Activated effector memory CD4-positive, alpha-beta T cell treated with Interleukin-2 at 50 U/mL for 16 hours (primary cell): ENCODE measurements around the gene VSTM5.
"Not testable (repeated sequence)": the region's sequence is repeated elsewhere in the genome, so short reads cannot be mapped to it uniquely, and the experiment has no call there.

Experiments used
- DNase-seq: peaks from one replicate; pipeline ENCODE4 v3.0.0-alpha.2; 2020

Gene VSTM5, protein sequence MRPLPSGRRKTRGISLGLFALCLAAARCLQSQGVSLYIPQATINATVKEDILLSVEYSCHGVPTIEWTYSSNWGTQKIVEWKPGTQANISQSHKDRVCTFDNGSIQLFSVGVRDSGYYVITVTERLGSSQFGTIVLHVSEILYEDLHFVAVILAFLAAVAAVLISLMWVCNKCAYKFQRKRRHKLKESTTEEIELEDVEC

DNA sequence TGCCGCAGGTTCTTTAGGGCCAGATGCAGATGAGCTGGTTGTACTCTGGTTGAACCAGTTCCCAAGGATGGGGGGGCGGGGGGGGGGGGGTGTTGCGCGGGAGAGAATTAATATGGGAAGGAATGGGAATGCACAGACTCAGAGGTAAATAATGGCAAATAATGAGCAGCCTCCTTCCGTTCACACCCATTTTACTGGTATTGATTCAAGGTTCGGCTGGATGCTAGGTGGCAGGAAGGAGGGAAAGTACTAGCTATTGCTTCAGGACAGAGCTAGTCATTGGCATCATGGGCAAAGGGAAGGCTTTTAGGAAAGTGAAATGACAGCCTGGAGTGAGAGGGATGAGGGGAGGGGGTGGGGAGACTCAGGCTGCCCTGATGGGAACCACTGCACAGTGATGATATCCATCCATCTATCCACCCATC is at the start of gene VSTM5:
Gene VSTM5 (minus strand): TSS at position 25 of the 425 bp plus-strand sequence. CDS start 116 bp downstream, outside the sequence.
- DNase-seq: no peak

DNA sequence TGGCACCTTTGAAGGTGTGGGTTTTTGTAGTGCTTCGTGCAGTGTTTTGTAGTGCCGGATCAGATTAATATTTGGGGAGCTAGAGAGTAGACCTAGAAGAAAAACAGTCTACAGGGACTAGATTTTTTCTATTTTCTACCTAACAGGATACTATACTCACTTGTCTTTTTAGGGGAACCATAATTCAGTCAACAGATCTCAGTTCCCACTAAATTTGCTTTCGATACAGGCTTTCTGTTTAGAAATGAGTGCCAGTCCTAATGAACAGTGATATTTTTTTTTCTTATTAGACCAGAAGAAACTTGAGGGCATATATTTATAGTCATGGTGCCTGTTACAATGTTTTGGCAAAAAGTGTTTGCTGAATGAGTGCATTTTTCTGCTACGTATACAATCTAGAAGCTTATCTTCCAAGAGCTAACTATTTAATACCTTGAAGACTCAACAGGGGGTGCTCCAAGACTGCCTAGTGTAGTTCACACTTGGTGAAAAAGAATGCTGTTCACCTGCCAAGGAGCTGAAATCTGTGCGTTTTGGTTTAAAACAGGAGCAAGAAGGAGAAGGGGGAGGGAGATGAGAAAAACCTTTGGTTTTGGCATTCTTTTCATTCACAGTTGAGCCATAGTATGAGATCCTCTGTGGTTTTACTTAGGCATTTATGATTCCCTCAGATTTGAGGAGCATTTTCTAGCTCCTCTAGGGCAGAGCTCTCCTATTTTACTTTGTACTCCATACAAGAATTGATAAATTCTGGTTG is 44.9 kb upstream of the VSTM5 start:
- no peak for DNase-seq

DNA sequence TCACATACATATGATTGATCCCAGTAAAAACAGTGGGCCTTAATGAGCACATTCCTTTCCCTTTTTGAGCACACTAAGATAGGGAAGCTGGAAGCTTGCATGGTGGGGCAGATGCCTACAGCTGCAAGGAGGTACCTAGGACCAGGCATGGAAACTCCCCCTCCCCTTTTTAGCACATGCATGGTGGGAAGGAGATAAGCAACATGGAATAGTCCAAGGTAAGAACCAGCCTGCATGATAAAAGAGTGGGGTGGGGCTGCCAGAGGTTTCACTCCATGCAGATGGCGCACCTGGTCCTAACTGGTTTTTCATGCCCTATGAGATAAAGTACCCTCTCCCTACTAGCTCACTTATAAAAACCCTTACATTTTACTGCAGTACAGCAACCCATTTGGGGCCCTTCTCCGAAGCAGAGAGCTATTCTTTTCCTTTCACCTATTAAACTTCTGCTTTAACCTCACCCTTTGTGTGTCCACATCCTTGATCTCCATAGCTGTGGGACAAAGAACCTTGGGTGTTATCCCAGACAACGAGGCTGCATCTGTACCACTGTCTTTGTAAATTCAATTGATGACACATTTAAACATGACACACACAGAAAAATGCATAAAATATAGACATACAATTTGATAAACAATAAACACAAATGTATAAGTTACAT is 40.1 kb upstream of the VSTM5 start:
- no peak for DNase-seq

DNA sequence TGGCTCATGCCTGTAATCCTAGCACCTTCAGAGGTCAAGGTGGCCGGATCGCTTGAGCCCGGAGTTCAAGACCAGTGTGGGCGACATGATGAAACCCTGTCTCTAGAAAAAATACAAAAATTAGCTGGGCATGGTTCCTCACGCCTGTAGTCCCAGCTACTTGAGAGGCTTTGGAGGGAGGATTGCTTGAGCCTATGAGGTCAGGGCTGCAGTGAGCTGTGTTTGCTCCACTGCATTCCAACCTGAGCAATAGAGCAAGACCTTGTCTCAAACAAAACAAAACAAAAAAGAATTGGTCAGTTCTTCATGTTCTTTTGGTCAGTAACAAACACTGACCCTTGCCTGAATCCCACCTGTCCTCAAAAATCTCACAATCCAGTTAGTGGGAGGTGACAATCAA is 36.7 kb upstream of the VSTM5 start:
- no peak for DNase-seq

DNA sequence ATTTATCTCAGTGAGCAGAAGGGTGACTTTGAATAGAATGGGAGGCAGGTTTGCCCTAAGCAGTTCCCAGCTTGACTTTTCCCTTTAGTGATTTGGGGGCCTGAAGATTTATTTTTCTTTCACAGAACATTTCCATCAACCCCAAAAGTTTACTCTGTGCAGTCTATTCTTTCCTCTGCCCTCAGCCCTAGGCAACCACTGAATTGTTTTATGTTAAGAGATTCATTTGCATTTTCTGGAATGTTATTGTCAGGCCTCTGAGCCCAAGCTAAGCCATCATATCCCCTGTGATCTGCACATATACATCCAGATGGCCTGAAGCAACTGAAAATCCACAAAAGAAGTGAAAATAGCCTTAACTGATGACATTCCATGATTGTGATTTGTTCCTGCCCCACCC is 28.7 kb upstream of the VSTM5 start:
- not testable (repeated sequence) for DNase-seq

DNA sequence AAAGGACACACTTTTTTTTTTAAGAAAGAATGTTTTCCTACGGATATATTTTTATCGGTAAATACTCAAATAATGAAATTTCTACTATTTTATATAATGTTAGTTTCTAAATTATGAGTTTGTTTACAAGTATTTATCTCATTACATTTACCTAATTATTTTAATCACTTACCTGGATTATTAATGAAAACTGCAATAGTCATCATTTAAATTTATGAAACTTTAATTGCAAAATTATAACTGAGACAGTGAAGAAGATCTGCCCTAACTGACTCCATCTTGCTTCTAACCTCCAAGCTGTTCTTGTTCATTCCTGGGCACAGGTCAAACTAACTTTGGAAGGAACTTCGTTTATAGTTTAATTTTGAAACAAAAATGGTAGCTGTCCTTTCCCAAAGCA is 25.2 kb upstream of the VSTM5 start:
- DNase-seq: no peak

DNA sequence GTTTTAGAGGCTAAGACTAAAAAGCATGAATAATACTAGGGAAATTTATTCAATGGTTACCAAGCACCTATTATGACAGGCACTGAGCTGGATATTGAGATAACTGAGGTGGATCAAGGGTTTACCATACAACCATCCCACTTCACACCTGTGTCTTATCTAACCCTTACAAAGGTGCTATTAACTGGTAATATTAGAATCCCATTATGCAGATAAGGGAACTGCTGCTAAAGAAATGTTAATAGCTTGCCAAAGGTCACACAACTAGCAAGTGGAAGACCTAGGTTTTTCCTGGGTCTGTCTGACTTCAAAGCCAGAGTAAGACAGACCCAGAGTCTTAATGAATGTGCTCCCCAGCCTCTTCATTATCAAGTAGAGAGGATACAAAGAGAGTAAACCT is 21.1 kb upstream of the VSTM5 start:
- DNase-seq: no peak

DNA sequence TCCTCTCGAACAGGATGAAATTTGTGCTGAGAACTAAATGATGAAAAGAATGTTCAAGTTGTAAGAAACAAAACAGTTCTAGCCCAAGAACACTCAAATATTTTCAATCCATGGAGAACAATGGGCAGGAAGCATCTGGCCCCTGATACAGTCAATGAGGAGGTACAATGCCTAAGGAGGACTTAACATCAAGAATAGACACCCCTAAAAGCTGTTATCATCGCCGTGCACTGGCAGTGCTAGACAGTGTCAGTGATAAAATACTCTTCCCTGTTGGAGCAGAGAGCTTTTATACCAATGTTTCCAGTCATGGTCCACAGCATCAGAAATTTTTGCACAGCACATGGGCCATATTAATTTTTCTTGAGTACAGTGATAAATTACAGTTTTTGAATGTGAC is 20.2 kb upstream of the VSTM5 start:
- DNase-seq: no peak

DNA sequence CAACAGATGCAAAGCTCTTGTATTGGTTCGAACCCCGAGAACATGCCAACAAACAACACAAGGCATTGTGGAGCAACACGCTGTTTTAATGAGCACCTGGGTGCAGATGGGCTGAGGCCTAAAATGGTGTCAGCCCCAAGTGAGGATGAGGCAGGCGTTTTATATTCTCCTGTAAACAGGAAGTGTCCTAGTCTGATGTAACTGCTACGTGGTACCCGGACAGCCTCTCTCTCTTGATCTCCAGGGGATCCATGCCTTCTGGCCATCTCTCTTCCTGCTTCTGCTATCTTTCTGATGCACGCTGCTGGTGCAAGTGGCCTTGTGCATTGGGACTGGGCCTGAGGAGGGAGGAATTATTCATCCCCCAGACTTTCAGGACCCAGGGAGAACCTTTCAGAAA is 19.4 kb upstream of the VSTM5 start:
- DNase-seq: no peak

DNA sequence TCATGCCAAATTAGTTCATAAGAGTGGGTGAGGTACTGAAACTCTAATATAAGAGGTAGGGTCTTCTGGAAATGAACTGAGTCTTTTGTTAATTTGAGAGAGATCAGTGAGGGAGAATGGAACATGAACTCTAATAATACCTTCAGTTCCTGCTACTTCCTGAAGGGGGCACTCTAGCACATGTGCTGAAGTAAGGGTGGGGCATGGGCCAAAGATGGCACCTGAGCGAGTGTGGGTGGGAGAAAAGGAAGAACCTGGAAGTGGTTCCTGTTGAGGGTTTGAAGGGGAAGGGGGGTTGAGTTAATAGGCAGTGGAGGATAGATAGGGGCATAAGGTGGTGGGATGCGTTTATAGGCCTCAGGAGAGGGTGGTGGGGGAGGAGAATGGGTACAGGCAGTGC is 18.0 kb upstream of the VSTM5 start:
- not testable (repeated sequence) for DNase-seq

DNA sequence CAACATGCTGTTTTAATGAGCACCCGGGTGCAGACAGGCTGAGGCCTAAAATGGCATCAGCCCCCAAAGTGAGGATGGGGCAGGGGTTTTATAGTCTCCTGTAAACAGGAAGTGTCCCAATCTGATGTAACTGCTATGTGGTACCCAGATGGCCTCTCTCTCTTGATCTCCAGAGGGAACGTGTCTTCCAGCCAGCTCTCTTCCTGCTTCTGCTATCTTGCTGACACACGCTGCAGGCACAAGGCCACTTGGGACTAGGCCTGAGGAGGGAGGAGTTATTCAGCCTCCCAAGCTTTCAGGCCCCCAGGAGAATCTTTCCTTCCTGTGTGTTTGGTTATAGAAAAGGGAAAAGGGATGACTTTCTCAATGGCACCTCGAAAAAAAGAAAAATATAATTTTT is 11.4 kb upstream of the VSTM5 start:
- DNase-seq: no peak

DNA sequence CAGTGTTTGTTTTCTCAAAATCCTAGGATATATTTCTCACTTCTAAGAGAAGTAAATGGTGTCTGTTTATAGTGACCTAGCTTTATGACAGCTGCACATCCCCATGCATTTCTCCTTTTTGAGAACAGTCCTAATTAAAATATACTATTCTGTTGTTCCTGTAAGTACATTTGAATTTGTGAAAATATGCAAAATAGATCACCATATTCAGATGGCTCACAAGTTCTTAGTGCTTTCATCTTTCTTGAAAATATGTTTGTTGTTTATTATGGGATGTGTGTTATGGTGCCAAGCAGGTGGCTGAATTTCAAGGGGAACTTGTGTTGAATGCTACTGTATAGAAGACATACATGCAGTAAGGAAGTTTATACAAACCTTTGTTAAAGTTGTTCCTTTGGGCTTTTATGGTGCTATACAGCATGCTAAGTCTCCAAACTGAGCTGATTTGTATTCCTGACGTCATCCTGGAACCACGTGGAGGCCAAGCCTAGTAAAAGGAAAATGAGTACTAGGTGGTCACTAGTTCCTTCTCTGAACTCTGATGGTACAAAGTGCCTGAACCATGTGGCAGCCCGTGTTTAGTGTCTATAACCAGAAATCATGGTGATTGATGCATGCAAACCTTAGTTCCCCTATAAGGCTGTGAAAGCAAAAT is 7.8 kb upstream of the VSTM5 start:
- no peak for DNase-seq

DNA sequence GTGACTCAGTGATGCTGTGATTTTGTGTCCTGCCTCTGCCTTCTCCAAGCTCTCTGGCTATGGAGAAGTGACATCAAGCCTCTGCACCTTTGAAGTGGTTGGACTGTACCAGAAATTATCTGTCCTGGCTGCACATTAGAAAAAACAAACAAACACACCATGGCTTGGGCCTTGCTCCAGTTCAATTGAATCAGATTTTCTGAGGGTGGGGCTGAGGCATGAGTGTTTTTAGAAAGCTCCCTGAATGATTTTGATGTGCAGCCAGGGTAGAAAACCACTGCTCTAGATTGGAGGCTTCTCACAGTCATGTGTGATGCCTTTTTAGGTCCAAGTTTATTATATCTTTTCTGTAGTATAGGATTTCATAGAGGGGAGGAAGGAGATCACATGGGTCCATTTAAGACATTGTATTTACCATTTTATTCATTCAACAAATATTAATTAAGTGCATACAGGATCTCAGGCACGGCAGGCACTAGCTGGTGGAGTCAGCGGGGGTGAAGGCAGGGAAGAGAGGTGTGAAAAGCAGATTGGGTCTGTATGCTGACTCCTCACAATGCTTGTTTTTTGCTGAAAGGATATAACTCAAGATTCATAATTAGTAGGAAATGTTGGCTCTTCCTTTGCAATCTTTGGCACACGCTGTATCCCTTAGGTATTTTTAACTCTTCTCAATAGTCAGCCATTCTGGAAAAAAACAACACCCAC is 7.1 kb upstream of the VSTM5 start:
- no peak for DNase-seq

DNA sequence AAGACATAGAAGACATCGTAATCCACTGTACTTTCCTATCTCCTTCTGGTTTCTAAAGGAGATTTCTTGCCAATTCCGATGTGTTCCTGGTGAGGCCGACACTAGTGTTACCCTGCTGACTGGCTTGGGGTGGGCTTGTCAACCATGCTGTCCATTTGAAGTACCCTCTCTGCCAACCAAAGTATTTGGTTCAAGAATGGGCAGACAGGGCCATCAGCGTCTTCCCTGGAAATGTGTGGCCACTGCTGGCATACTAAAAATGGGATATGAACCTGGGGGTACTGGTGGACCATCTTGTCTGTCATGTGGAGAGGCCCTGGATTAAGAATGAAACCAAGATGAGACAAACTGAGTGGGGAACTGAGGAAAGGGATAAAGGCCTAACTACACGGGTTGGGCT is 1.8 kb upstream of the VSTM5 start:
- DNase-seq: no peak

DNA sequence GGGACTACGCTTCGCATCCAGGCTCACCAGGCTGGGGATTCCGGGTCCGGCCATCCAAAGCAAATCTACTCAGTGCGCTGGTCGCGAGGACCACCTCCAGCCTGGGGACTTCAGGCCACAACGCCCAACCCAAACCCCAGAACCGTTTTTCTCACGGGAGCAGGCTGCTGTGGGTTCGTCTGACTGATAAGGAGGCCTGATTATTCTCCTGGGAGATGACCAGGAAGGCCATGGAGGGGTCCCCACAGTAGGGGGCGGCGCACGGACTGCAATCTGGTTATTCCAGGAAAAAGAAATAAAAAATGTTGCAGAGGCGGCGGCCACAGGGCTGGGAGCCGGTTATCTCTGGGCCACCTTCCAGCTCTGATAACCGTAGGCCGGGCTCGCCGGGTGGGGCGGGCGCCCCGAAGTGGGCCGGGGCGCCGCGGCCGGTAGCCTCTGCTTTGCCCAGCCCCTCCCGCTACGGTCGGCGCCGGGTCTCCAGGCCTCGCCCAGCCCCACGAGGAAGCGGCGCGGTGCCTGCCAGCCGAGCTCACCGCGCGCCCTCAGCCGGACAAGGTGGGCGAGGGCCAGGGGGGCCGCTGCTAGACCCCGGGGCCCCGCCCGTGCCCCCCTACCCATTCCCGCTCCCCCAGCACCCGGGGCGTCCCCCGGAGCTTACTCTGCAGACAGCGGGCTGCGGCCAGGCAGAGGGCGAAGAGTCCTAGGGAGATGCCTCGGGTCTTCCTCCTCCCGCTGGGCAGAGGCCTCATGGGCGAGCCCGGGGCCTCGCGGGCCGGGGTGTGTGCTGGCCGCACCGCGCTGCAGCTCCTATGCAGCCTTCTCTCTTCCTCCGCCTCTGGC is 446 bp downstream of the VSTM5 start:
- DNase-seq: no peak

DNA sequence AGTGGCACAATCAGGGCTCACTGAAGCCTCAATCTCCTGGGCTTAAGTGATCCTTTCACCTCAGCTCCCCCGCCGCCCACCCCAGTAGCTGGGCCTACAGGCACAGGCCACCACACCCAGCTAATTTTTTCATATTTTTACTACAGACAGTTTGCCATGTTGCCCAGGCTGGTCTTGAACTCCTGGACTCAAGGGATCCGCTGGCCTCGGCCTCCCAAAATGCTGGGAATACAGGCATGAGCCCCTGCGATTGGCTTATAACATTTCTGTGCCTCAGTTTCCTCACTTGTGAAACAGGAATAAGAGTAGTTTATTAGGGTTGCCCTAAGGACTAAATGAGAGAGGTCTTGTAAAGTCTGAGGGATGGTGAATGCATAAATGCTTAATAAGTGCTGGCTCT is 1.2 kb downstream of the VSTM5 start:
- no peak for DNase-seq

DNA sequence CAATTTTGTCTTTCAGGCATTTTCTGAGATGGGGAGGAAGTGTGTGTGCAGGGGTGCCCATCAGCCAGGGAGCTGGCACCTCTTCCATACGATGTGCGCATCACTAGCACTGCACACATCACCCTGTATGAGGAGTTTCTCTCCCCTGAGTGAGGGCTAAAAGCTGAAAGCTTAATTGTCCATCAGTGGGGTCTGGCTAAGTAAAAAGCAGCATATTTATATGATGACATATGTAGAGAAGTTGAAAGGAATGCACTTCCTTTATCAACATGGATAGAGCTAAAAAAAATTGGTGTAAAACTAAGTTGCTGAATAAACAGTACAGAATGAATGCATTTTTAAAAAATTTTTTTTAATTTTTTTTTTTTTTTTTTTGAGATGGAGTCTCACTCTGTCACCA is 4.0 kb downstream of the VSTM5 start:
- DNase-seq: no peak

DNA sequence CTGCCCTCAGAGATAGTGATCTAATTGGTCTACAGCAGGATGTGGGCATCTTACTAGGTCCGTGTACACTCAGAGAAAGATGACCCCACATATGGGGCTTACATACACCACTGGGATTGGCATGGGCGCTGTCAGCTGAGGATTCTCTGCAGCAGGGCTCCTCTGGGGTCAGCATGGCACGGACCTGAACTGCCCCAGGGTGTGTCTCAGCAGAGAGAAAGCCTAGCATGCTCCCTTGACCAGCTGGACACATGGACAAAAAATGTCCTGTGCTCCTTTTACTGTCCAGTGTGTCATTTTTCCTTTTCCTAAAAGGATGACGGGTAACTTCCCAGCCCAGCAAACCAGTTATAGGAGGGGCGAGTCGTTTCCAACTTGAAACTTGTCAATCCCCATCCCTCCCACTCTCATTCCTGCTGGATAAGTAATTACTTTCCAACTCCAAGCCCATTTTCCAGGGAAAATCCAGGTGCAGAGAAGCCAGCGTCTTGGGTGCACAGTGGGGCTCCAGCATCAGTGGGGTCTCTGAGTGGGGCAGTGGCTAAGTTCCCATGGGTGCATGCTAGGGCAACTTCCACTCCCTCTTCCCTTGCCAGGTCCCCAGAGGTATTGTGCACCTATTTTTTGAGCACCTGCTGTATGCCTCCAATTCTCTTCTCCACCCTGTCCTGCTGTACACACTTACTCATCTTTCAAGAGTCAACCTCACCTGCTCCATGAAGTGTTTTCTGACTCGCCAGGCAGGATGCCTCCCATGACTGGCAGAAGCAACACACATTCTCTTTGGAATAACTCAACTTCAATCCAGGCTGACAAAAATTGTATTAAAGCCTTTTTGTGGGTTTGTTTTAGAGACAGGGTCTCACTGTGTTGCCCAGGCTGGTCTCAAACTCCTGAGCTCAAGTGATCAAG is 5.0 kb downstream of the VSTM5 start:
- DNase-seq: no peak

DNA sequence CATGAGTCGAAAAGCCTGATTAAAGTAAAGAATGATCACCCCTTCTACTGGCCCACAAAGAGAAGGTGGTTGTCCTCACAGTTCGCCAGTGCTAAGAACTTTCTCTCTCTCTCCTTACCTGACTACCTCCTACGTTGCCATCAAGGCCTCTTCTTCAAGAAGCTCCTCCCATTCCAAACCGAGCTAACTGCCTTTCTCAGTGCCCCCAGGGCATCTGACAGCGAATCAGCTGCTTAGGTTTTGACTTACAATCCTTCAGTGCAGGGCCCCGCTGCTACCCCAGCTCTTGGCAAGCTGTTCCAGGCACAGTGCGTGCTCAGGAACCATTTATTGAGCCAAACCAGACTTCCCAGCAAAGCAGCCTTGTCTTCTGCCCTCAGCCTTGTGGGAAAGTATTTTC is 5.8 kb downstream of the VSTM5 start:
- DNase-seq: no peak

DNA sequence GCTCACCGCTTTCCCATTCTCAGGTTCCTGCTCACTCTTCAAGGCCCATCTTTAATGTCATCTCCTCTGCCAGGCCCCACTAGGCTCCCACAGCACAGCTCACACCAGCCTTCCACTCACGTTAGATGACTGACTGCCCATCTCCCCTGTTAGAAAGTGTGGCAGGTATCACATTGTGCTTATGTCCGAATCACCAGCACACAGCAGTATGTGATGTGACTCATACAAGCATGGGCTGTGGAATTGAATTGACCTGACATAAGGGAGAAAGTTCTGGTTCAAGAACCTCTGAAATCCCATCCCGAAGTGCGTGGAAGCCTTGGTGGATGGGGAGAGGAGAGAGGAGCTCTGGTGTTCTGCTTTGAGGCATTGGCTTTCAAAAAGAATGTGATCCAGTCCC is 6.5 kb downstream of the VSTM5 start:
- DNase-seq: no peak

DNA sequence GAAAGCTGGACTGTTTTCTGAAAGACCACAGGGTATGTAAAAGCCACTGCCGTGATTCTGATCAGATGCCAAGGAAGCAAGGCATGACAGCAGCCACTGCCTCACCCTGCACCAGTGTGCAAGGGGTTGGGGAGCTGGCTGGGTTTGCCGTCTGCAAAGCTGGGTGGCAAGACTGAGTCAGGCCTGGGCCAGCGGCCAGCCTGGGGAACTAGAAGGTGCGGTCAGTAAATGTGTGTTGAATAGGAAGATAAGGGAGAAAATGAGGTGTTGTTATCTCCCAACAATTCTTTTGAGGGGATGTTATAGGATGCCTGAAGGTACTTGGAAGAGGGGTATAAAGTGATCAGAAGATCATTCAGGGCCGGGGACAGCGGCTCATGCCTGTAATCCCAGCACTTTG is 8.0 kb downstream of the VSTM5 start:
- no peak for DNase-seq
